COLO829 (cell line): Measurements from ENCODE around the gene LPAR2.

Source experiments
- DNase-seq: peaks from one replicate; pipeline ENCODE4 v3.0.0; 2012; ENCODE audit warnings: low spot score

Gene LPAR2

GRCh38 chr19:19653597-19654147 lies 25.7 kb upstream of the LPAR2 start:
- no peak for DNase-seq

DNA sequence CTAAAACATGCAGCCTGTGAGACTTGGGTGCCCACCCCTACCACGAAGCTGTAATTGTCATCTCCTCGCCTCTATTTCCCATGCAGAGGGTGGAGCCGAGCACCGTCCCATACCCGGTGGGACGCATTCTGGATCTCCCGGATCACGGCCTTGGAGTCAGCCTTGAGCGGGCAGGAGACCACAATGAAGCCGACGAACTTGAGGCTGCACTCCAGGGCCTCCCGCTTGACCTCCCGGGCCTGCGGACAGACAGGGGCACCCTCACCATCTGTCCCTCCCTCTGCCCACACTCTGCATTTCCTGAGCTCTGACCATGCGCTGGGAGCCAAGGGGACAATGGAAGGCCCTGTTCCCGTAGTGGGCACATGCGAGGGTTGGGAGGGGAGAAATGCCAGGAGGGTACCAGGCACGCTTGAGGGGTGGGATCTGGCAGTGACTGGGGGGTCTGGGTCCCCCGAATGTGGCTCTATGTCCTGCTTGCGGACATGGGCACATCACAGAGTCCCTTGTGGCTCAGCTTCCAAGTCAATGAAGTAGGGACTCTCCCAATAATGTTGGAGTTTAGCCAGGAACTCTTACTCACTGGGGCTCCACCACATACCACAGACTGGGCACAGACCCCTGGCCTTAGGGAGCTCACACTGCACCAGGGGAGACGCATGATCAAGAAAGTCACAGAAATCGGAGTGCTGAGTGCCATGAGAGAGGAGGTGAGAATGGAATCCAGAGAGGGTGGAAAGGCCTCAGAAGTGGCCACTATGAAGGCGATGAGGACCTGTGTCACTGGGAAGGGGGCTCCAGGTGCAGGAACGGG lies 24.7 kb upstream of the LPAR2 start:
- DNase-seq: no peak

DNA sequence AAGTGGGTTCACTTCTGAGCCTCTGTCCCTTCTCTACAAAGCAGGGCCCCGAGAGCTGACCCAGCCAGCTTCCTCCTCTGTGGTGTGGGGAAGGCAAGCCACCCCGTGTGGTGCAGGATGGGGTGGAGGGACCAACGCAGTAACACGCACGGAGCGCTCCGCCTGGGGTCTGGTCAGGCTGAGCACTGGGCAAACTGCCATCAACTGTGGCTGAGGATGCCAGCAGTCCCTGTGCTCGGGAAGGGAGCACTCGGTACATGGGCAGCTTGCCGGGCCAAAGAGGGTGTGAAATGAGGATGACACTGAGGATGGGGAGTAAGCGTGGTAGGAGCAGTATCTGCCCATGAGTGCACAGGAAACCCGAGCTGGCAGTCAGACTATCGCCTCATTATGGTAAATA lies 23.1 kb upstream of the LPAR2 start:
- no peak for DNase-seq

GRCh38 chr19:19650331-19650730 lies 22.3 kb upstream of the LPAR2 start:
- DNase-seq: no peak

GRCh38 chr19:19649580-19649995 lies 21.6 kb upstream of the LPAR2 start:
- DNase-seq: no peak

DNA sequence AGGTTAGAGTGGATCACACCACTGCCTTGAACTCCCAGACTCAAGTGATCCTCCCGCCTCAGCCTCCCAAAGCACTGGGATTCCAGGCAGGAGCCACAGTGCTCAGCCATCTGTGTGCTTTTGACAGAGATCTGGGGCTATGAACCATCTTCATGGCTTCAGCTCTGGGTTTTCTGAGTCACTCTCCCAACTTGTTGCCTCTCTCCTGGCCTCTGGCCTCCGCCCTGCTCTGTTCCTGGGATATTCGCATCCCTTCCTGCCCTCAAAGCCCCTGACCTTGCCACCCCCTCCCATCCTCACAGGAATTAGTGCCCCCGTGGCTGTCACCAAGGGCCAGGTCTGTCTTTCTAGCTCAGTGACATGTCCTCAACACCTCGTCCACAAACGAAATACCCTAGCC lies 21.1 kb upstream of the LPAR2 start:
- DNase-seq: no peak

- no peak for DNase-seq
Observed at GRCh38 chr19:19647037-19647835, 19.2 kb upstream of the LPAR2 start.

DNA sequence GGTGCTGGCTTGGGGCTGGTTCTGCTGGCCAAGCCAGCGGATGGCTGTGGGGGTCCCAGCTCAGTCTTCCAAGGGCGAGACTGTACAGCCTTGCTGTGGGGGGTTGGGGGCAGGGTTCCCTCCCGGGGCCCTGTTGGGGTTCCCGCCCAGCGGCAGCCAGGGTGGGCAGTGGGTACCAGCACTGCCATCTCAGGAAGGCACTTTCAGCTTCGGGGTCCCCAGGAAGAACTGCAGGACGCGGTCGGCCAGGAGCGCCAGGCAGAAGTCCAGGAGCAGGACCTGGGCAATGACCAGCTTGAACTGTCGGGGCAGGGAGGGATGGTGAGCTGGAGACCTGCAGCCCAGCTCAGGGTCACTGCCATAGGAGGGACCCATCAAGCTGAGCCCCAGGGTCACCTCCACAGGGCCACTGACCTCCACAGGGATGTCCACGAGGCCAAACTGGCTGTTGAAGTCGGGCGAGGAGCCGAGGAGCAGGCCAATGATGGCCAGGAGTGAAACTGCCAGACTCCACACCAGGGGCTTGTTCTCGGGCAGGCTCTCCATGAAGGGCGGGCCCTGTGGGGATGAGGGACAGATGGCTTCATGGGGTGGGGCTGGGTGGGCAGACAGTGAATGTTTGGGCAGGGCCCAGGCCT lies 17.3 kb upstream of the LPAR2 start:
- no peak for DNase-seq

- DNase-seq: no peak
Observed at GRCh38 chr19:19644054-19644388, 16.0 kb upstream of the LPAR2 start.

DNA sequence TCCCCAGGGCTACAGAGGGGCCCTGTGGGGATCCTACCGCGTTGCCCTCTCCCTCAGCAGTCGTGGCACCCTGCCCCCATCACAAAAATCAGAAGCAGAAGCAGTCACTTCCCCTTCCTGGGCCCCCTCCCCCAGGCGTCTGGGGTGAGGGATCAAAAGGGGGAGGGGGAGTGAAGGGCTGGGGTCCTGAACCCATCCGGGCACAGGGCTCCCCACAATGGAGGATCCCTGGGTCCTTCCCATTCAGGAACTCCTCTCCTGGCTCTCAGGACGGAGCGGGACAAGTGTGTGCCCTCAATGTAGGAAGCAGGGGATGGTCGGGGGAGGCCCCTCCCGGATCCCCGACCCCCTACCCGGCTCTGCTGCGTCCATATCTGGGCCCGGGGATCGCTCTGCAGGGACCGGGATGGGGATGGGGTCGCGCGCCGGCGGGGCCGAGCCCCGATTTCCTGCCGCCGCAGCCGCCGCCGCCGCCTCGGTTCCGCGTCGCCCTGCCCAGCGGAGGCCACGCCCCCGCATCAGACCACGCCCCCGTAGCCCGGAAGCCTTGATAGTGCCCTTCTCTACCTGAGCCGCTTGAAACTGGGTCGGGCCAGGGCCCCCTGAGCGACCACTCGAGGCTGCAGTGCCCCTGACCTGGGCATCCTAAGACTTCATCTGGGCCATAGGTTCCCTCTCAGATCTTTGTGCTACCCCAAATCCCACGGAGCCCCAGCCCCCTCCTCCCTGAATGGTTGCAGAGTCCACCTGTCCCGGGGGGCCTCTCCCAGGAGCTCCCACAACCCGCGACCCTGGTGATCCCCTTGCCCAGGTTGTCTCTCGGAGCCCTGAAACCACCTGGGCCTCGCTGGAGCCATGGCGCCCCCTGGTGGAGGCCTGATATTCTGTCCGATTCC lies 15.4 kb upstream of the LPAR2 start, which contains the start of gene GMIP:
Gene GMIP (minus strand): TSS at position 500 of the 896 bp plus-strand sequence. CDS start 128 bp downstream, at position 372.
- peak; percentile 63 for DNase-seq

- DNase-seq: peak; percentile 31
Observed at GRCh38 chr19:19642506-19643157, 14.6 kb upstream of the LPAR2 start.

- DNase-seq: no peak
Observed at GRCh38 chr19:19637523-19638251, 9.7 kb upstream of the LPAR2 start.

GRCh38 chr19:19637186-19637522 lies 9.1 kb upstream of the LPAR2 start:
- no peak for DNase-seq

DNA sequence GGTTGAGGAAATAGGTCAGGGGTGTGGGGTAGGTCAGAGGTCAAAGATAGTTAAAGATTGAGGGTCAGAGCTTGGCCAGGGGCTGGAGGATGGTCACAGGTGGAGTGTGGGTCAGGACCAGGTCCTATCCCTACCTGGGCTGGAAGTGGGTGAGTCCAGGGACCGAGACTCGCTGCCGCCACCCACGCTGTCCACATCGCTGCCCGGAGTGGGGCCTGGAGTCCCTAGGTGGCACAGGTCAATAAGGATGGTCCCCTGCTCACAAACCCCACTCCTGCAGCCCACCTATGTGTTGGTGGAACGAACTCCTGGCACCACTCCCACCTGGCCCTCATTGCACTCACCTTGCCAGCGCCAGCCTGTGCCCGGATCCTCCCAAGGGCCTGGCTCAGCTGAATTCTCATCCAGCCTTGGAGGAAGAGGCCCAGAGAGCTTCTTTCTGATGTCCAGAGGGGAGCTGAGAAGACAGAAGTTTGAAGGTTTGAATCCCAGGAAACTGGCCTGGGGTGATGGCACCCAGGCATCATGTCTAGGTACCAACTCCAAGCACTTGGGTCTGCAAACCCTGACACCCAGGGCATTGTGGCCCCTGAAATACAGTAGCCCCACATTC lies 8.7 kb upstream of the LPAR2 start:
- no peak for DNase-seq

DNA sequence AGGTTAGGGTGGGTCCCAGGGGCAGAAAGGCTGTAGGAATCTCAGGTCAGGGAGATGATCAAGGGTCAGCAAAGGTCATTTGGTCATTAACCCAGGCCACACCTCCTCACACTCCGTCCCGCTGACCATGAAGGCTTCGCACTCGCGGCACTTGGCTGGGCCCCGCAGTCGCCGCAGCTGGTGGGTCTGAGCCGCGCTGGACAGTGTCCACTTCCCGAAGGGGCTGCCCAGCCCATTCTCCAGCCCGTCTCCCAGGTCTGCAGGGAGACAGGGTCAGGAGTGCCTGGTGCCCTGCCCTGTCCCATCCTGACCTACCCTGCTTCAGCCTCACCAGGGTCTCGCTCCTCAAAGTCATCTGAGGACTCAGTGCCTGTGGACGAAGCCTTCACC lies 7.3 kb upstream of the LPAR2 start:
- DNase-seq: no peak

- DNase-seq: no peak
Observed at GRCh38 chr19:19634516-19635312, 6.7 kb upstream of the LPAR2 start.

DNA sequence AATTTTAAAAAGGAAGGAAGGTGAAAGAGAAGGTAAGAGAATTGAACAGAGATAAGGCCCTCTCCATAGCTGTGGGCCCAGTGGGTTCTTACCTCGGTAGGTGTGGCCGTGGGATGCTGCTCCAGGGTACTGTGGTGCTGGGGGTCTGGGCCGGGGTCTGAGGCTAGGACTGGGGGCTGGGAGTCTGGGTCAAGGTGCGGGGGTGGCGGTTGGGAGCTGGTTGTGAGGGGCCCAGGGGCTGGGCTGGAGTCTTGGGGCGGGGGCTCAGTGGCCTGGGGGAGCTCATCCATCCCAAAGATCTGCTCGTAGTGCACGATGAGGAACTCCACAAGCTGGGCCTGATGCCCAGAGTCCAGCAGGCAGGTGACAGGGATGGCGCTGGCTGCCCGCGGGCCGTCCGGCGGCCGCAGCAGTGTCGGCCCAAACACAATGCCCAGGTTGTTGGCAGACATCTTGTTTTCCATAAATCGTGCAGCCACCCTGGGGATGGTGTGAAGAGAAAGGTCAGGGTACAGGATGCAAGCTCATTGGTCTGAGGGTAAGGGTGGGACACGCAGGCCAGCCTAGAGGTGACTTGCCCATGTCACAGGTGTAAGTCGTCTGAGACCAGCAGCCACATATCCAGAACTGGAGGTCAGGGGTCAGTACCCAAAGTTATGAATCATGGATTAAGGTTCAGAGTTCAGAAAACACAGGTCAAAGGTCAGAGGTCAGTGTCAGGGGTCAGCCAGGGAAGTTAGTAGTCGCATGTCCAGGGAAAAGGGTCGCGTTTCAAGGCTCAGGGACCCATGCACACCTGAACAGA lies 5.9 kb upstream of the LPAR2 start:
- no peak for DNase-seq

GRCh38 chr19:19632661-19633060 lies 4.6 kb upstream of the LPAR2 start:
- DNase-seq: no peak
